ENCODE measurements around the gene HDAC4.

Gene HDAC4

DNA sequence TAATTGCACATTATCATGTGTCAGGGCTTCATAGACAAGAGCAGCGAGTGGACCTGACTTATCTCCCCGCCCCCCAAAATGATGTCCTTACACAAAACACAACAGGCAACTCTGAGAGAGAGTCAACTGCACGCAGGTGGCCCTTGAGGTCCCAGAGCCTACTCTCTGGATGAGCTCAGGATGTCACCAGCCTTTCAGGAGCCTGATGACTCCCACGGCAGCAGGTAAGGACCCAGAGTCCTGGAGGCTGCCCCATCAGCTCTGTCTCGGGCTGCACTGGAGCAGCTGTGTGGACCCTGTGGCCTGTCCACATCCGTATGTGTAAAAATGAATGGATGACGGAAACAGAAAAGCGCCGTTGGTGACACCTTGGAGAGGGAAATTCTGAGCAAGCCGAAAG, 130.9 kb downstream of the HDAC4 start:
- Histone ChIP-seq H3K4me1 (ENCODE audit: insufficient read depth, low read length, severe bottlenecking) (peaks cover 10% of the 10 kb centered on the region), H3K9me3 (ENCODE audit: low read length) (no peaks in the 10 kb centered on the region), H3K79me2 (ENCODE audit: insufficient read depth, low read length) (no peaks in the 10 kb centered on the region), H3K36me3 (ENCODE audit: insufficient read depth, low read length) (no peaks in the 10 kb centered on the region), H4K20me1 (ENCODE audit: insufficient read depth, low read length) (peaks cover 2% of the 10 kb centered on the region; the same call in 1 of the 2 replicates), H3F3A (ENCODE audit: insufficient read depth, low read length) (no peaks in the 10 kb centered on the region), H3K27ac (ENCODE audit: low read depth, low read length, poor library complexity, severe bottlenecking) (no peak overlapping the region), H3K4me2 (ENCODE audit: low read length) (no peak overlapping the region), H3K27me3 (ENCODE audit: insufficient read depth, low read length) (peaks cover 15% of the 10 kb centered on the region; the same call in 1 of the 2 replicates), H3K9me2 (ENCODE audit: low read depth, low read length) (no peaks in the 10 kb centered on the region), H3K4me3 (ENCODE audit: low read depth, low read length, poor library complexity, severe bottlenecking) (no peak overlapping the region), H2AFZ (ENCODE audit: low read length) (no peak overlapping the region), H3K9ac (ENCODE audit: low read length) (no peak overlapping the region)
- TF ChIP-seq, protein P1, sequence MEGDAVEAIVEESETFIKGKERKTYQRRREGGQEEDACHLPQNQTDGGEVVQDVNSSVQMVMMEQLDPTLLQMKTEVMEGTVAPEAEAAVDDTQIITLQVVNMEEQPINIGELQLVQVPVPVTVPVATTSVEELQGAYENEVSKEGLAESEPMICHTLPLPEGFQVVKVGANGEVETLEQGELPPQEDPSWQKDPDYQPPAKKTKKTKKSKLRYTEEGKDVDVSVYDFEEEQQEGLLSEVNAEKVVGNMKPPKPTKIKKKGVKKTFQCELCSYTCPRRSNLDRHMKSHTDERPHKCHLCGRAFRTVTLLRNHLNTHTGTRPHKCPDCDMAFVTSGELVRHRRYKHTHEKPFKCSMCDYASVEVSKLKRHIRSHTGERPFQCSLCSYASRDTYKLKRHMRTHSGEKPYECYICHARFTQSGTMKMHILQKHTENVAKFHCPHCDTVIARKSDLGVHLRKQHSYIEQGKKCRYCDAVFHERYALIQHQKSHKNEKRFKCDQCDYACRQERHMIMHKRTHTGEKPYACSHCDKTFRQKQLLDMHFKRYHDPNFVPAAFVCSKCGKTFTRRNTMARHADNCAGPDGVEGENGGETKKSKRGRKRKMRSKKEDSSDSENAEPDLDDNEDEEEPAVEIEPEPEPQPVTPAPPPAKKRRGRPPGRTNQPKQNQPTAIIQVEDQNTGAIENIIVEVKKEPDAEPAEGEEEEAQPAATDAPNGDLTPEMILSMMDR (IDR thresholded peaks at IDR 0.05; ENCODE audit: low read length) = no peak
- TF ChIP-seq EZH2 (IDR thresholded peaks at IDR 0.05; ENCODE audit: borderline replicate concordance, low read length) = no peak

- no peaks in the 10 kb centered on the region for H3K36me3 ChIP-seq (ENCODE audit: insufficient read depth, low read length)
- TF ChIP-seq EZH2 (IDR thresholded peaks at IDR 0.05; ENCODE audit: borderline replicate concordance, low read length) = no peak
- TF ChIP-seq, protein P1 (IDR thresholded peaks at IDR 0.05; ENCODE audit: low read length) = no peak
- H3K9me2 ChIP-seq (ENCODE audit: low read depth, low read length) = no peaks in the 10 kb centered on the region
- H3K27ac ChIP-seq (ENCODE audit: low read depth, low read length, poor library complexity, severe bottlenecking) = no peak overlapping the region
- H3K9me3 ChIP-seq (ENCODE audit: low read length) = no peaks in the 10 kb centered on the region
- peaks cover 2% of the 10 kb centered on the region; the same call in 1 of the 2 replicates for H4K20me1 ChIP-seq (ENCODE audit: insufficient read depth, low read length)
- H3K79me2 ChIP-seq (ENCODE audit: insufficient read depth, low read length) = no peaks in the 10 kb centered on the region
- no peak overlapping the region for H3K4me3 ChIP-seq (ENCODE audit: low read depth, low read length, poor library complexity, severe bottlenecking)
- H3K4me1 ChIP-seq (ENCODE audit: insufficient read depth, low read length, severe bottlenecking) = peaks cover 10% of the 10 kb centered on the region
- H3K27me3 ChIP-seq (ENCODE audit: insufficient read depth, low read length) = peaks cover 12% of the 10 kb centered on the region; the same call in 1 of the 2 replicates
- H3K9ac ChIP-seq (ENCODE audit: low read length) = no peak overlapping the region
- H3K4me2 ChIP-seq (ENCODE audit: low read length) = no peak overlapping the region
- no peaks in the 10 kb centered on the region for H3F3A ChIP-seq (ENCODE audit: insufficient read depth, low read length)
- no peak overlapping the region for H2AFZ ChIP-seq (ENCODE audit: low read length)
Measured at GRCh38 chr2:239269173-239269885, 131.5 kb downstream of the HDAC4 start.

DNA sequence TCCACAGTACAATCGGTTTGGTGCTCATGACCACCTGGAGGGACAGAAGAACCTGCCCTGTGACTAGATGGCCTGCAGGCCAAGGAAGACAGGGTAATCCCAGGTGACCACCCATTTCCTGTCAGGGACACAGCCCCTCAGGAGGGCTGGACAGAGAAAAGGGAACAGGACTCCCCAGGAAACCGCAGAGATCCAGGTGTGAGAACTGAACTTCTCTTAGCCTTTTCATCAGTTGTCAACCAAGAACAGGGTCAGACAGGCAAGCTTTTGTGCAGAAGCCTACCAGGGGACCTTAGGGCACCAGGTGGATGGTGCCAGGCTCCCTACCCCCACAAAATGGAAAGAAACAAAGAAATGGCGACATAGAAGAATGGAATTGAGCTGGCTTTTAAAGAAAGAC, 132.3 kb downstream of the HDAC4 start:
- TF ChIP-seq, protein P1 (IDR thresholded peaks at IDR 0.05; ENCODE audit: low read length) = no peak
- no peak for TF ChIP-seq EZH2 (IDR thresholded peaks at IDR 0.05; ENCODE audit: borderline replicate concordance, low read length)

More for the DNA sequence above, 132.3 kb downstream of the HDAC4 start:
- H3K9me2 ChIP-seq (ENCODE audit: low read depth, low read length) = no peaks in the 10 kb centered on the region
- H3K9ac ChIP-seq (ENCODE audit: low read length) = no peak overlapping the region
- H3F3A ChIP-seq (ENCODE audit: insufficient read depth, low read length) = no peaks in the 10 kb centered on the region
- peaks cover 7% of the 10 kb centered on the region; the same call in 1 of the 2 replicates for H3K27me3 ChIP-seq (ENCODE audit: insufficient read depth, low read length)
- no peak overlapping the region for H3K4me2 ChIP-seq (ENCODE audit: low read length)
- H3K4me3 ChIP-seq (ENCODE audit: low read depth, low read length, poor library complexity, severe bottlenecking) = no peak overlapping the region
- H3K9me3 ChIP-seq (ENCODE audit: low read length) = no peaks in the 10 kb centered on the region
- H3K36me3 ChIP-seq (ENCODE audit: insufficient read depth, low read length) = no peaks in the 10 kb centered on the region
- peaks cover 10% of the 10 kb centered on the region for H3K4me1 ChIP-seq (ENCODE audit: insufficient read depth, low read length, severe bottlenecking)
- H2AFZ ChIP-seq (ENCODE audit: low read length) = no peak overlapping the region
- H3K27ac ChIP-seq (ENCODE audit: low read depth, low read length, poor library complexity, severe bottlenecking) = no peak overlapping the region
- peaks cover 2% of the 10 kb centered on the region; the same call in 1 of the 2 replicates for H4K20me1 ChIP-seq (ENCODE audit: insufficient read depth, low read length)
- H3K79me2 ChIP-seq (ENCODE audit: insufficient read depth, low read length) = no peaks in the 10 kb centered on the region
